Measurements from ENCODE around the gene FIBP.

The FIBP gene

GRCh38 chr11:65886826-65887722 lies 1.2 kb downstream of the FIBP start:
- Histone ChIP-seq H3K27me3 (ENCODE audit: insufficient read depth, insufficient read length) (peaks cover 14% of the 10 kb centered on the region), H3K4me3 (ENCODE audit: insufficient read length, low read depth) (peak overlapping the region; percentile 48), H3K36me3 (ENCODE audit: insufficient read depth, insufficient read length, low read length) (peaks cover 60% of the 10 kb centered on the region), H3K9me3 (ENCODE audit: insufficient read depth, low read length) (peaks cover 20% of the 10 kb centered on the region; the same call in 1 of the 2 replicates), H3K9ac (ENCODE audit: insufficient read length, low read depth) (peak overlapping the region; percentile 80), H3K4me1 (ENCODE audit: insufficient read depth, insufficient read length) (peaks cover 13% of the 10 kb centered on the region)
- no peak for DNase-seq (ENCODE audit: low read depth, low spot score)
- TF ChIP-seq ZNF274 (IDR thresholded peaks at IDR 0.05; ENCODE audit: low read depth, low read length) (no peak), SUZ12 (IDR thresholded peaks at IDR 0.05; ENCODE audit: extremely low read depth, insufficient read depth, insufficient read length) (no peak), YY1 (IDR thresholded peaks at IDR 0.05; ENCODE audit: insufficient read depth, insufficient read length) (no peak)

- Histone ChIP-seq H3K4me3 (ENCODE audit: insufficient read length, low read depth) (no peak overlapping the region), H3K9ac (ENCODE audit: insufficient read length, low read depth) (no peak overlapping the region), H3K36me3 (ENCODE audit: insufficient read depth, insufficient read length, low read length) (peaks cover 63% of the 10 kb centered on the region), H3K27me3 (ENCODE audit: insufficient read depth, insufficient read length) (peaks cover 14% of the 10 kb centered on the region), H3K4me1 (ENCODE audit: insufficient read depth, insufficient read length) (peaks cover 13% of the 10 kb centered on the region), H3K9me3 (ENCODE audit: insufficient read depth, low read length) (peaks cover 20% of the 10 kb centered on the region; the same call in 1 of the 2 replicates)
- DNase-seq (ENCODE audit: low read depth, low spot score) = no peak
- no peak for TF ChIP-seq ZNF274 (IDR thresholded peaks at IDR 0.05; ENCODE audit: low read depth, low read length)
- no peak for TF ChIP-seq YY1 (IDR thresholded peaks at IDR 0.05; ENCODE audit: insufficient read depth, insufficient read length)
- no peak for TF ChIP-seq SUZ12 (IDR thresholded peaks at IDR 0.05; ENCODE audit: extremely low read depth, insufficient read depth, insufficient read length)
Measured at GRCh38 chr11:65885808-65886536, 2.3 kb downstream of the FIBP start.

GRCh38 chr11:65885231-65885630 lies 3.0 kb downstream of the FIBP start:
- TF ChIP-seq SUZ12 (IDR thresholded peaks at IDR 0.05; ENCODE audit: extremely low read depth, insufficient read depth, insufficient read length) = no peak
- TF ChIP-seq YY1 (IDR thresholded peaks at IDR 0.05; ENCODE audit: insufficient read depth, insufficient read length) = no peak
- no peak for TF ChIP-seq ZNF274 (IDR thresholded peaks at IDR 0.05; ENCODE audit: low read depth, low read length)
- no peak for DNase-seq (ENCODE audit: low read depth, low spot score)
- Histone ChIP-seq H3K9ac (ENCODE audit: insufficient read length, low read depth) (no peak overlapping the region), H3K36me3 (ENCODE audit: insufficient read depth, insufficient read length, low read length) (peaks cover 66% of the 10 kb centered on the region), H3K27me3 (ENCODE audit: insufficient read depth, insufficient read length) (peaks cover 13% of the 10 kb centered on the region), H3K9me3 (ENCODE audit: insufficient read depth, low read length) (peaks cover 20% of the 10 kb centered on the region; the same call in 1 of the 2 replicates), H3K4me3 (ENCODE audit: insufficient read length, low read depth) (no peak overlapping the region), H3K4me1 (ENCODE audit: insufficient read depth, insufficient read length) (peaks cover 13% of the 10 kb centered on the region)

- no peak for DNase-seq (ENCODE audit: low read depth, low spot score)
- Histone ChIP-seq H3K4me3 (ENCODE audit: insufficient read length, low read depth) (no peak overlapping the region), H3K9ac (ENCODE audit: insufficient read length, low read depth) (no peak overlapping the region), H3K36me3 (ENCODE audit: insufficient read depth, insufficient read length, low read length) (peaks cover 66% of the 10 kb centered on the region), H3K4me1 (ENCODE audit: insufficient read depth, insufficient read length) (peaks cover 13% of the 10 kb centered on the region), H3K9me3 (ENCODE audit: insufficient read depth, low read length) (peaks cover 20% of the 10 kb centered on the region; the same call in 1 of the 2 replicates), H3K27me3 (ENCODE audit: insufficient read depth, insufficient read length) (peaks cover 8% of the 10 kb centered on the region)
- TF ChIP-seq SUZ12 (IDR thresholded peaks at IDR 0.05; ENCODE audit: extremely low read depth, insufficient read depth, insufficient read length) (no peak), YY1 (IDR thresholded peaks at IDR 0.05; ENCODE audit: insufficient read depth, insufficient read length) (no peak), ZNF274 (IDR thresholded peaks at IDR 0.05; ENCODE audit: low read depth, low read length) (no peak)
Measured at GRCh38 chr11:65884716-65885092, 3.6 kb downstream of the FIBP start.

- H3K9me3 ChIP-seq (ENCODE audit: insufficient read depth, low read length) = peaks cover 20% of the 10 kb centered on the region; the same call in 1 of the 2 replicates
Measured at GRCh38 chr11:65883786-65884715, 4.2 kb downstream of the FIBP start.

GRCh38 chr11:65883058-65883761 lies 5.1 kb downstream of the FIBP start:
- H3K4me1 ChIP-seq (ENCODE audit: insufficient read depth, insufficient read length) = peaks cover 10% of the 10 kb centered on the region
- H3K27me3 ChIP-seq (ENCODE audit: insufficient read depth, insufficient read length) = no peaks in the 10 kb centered on the region
- H3K4me3 ChIP-seq (ENCODE audit: insufficient read length, low read depth) = no peak overlapping the region
- no peak for DNase-seq (ENCODE audit: low read depth, low spot score)
- H3K36me3 ChIP-seq (ENCODE audit: insufficient read depth, insufficient read length, low read length) = peaks cover 66% of the 10 kb centered on the region
- no peak for TF ChIP-seq ZNF274 (IDR thresholded peaks at IDR 0.05; ENCODE audit: low read depth, low read length)
- TF ChIP-seq SUZ12 (IDR thresholded peaks at IDR 0.05; ENCODE audit: extremely low read depth, insufficient read depth, insufficient read length) = no peak
- no peak for TF ChIP-seq YY1 (IDR thresholded peaks at IDR 0.05; ENCODE audit: insufficient read depth, insufficient read length)
- H3K9ac ChIP-seq (ENCODE audit: insufficient read length, low read depth) = no peak overlapping the region
- peaks cover 20% of the 10 kb centered on the region; the same call in 1 of the 2 replicates for H3K9me3 ChIP-seq (ENCODE audit: insufficient read depth, low read length)

More at GRCh38 chr11:65883786-65884715, 4.2 kb downstream of the FIBP start:
- Histone ChIP-seq H3K36me3 (ENCODE audit: insufficient read depth, insufficient read length, low read length) (peaks cover 66% of the 10 kb centered on the region), H3K4me3 (ENCODE audit: insufficient read length, low read depth) (no peak overlapping the region), H3K9ac (ENCODE audit: insufficient read length, low read depth) (peak overlapping the region; percentile 46), H3K4me1 (ENCODE audit: insufficient read depth, insufficient read length) (peaks cover 10% of the 10 kb centered on the region), H3K27me3 (ENCODE audit: insufficient read depth, insufficient read length) (peaks cover 1% of the 10 kb centered on the region)
- DNase-seq (ENCODE audit: low read depth, low spot score) = no peak
- TF ChIP-seq SUZ12 (IDR thresholded peaks at IDR 0.05; ENCODE audit: extremely low read depth, insufficient read depth, insufficient read length) = no peak
- no peak for TF ChIP-seq ZNF274 (IDR thresholded peaks at IDR 0.05; ENCODE audit: low read depth, low read length)
- TF ChIP-seq YY1 (IDR thresholded peaks at IDR 0.05; ENCODE audit: insufficient read depth, insufficient read length) = no peak
